Fibroblast of the aortic adventitia (primary cell): ENCODE data around the gene DISP3. TPM values are rescaled to one million over a fixed set of nuclear protein-coding genes. Genes with fewer than 3 reads are reported as not detected.

Experiments used
- DNase-seq: peaks from one replicate; pipeline ENCODE4 v3.0.0-alpha.2; 2010; ENCODE audit warnings: low read depth
- H3K4me3 ChIP-seq: 2 replicates; pipeline ENCODE4 v1.5.1; 2011; ENCODE audit warnings: low read depth, mild to moderate bottlenecking, control low read depth, low read length, moderate library complexity
- total RNA-seq: library from RNA; depleted of rRNA; stranded (reverse); fragments of >200 nt; gene quantifications from 2 replicates; pipeline ENCODE4 v1.2.3, GENCODE V29; 2012; ENCODE audit warnings: low replicate concordance
- TF ChIP-seq, protein P1 (sequence below): IDR thresholded peaks from 2 replicates; pipeline ENCODE4 v1.5.1; 2011; ENCODE audit warnings: mild to moderate bottlenecking, low read length, control low read depth, inconsistent platforms; ENCODE audit not compliant: insufficient read depth

Gene DISP3
- total RNA-seq, 1 donor = not detected

DNA sequence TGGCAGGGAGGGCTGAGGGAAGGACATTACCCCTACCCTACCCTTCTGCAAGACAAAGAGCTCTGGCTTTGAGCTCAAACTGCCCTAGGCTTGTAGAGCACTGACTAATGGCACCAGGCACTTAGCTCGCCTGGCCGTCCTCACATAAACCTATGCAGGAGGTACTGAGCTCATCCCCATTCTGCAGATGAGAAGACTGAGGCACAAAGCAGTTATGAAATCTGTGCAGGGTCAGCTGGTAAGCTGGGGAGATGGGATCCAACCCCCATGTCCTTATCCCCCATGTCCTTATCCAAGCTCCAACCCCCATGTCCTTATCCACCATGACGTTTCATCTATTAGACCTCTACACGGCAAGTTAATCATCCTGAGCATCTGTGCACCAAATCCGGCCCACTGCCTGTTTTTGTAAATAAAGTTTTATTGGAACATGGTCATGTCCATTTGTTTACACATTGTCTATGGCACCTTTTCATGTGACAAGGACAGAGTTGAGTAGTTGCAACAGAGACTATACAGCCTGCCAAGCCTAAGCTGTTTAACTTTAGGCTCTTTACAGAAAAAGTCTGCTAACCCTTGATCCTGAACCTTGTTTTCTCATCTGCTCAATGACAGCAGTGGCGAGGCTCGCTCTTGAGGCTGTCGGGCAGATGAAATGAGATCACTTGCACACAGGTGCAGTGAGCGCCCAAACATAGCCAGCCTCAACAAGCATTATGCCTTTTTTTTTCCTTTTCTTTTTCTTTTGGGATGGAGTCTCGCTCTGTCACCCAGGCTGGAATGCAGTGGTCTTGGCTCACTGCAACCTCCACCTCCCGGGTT lies 88.5 kb downstream of the DISP3 start:
- H3K4me3 ChIP-seq = no peak overlapping the region
- DNase-seq = no peak
- TF ChIP-seq, protein P1, sequence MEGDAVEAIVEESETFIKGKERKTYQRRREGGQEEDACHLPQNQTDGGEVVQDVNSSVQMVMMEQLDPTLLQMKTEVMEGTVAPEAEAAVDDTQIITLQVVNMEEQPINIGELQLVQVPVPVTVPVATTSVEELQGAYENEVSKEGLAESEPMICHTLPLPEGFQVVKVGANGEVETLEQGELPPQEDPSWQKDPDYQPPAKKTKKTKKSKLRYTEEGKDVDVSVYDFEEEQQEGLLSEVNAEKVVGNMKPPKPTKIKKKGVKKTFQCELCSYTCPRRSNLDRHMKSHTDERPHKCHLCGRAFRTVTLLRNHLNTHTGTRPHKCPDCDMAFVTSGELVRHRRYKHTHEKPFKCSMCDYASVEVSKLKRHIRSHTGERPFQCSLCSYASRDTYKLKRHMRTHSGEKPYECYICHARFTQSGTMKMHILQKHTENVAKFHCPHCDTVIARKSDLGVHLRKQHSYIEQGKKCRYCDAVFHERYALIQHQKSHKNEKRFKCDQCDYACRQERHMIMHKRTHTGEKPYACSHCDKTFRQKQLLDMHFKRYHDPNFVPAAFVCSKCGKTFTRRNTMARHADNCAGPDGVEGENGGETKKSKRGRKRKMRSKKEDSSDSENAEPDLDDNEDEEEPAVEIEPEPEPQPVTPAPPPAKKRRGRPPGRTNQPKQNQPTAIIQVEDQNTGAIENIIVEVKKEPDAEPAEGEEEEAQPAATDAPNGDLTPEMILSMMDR = no peak

DNA sequence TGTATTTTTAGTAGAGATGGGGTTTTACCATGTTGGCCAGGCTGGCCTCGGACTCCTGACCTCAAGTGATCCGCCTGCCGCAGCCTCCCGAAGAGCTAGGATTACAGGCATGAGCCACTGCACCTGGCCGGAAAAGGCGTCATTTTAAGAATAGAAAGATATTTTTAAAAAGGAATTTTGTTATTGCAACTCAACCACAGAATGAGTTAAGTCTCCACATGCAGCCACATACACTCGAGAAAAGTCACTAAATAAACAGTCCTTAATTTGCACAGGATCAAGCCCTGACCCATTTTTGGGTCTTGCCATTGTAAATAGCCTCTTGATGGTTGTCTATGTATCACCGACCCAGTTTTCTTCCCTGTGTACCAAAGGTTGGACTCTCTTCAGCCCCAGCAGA lies 89.7 kb downstream of the DISP3 start:
- TF ChIP-seq, protein P1 = no peak
- DNase-seq = no peak
- no peak overlapping the region for H3K4me3 ChIP-seq

- TF ChIP-seq, protein P1 = no peak
- DNase-seq = no peak
- no peak overlapping the region for H3K4me3 ChIP-seq
These were observed 90.6 kb downstream of the DISP3 start for GRCh38 chr1:11569551-11569950.

GRCh38 chr1:11569954-11570353 lies 91.0 kb downstream of the DISP3 start:
- H3K4me3 ChIP-seq = no peak overlapping the region
- TF ChIP-seq, protein P1 = no peak
- no peak for DNase-seq

DNA sequence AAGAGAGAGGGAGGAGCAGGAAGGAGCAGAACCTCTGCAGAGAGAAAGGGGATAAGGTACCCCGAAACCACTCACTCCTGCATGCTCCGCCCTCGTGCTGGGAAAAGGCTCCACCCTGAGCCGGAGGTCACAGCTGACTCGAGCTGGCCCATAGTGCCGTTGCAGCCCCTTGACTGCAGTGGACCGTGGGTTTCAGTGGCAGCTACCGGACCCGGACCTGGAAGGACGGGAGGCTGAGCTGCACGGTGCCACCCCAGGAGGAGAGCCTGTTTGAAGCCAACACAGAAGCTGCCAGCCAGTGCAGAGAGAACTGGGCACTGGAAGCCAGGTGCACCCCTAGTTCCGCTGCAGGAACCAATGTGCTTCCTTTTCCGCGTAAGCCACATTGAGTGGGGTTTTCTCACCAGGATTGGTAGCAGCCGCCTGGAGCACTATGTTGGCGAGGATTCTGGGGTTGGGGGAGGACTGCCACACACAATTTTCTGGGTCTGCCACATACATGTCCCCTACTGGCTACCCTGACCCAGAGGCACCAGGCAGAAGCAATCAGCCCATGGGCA lies 91.9 kb downstream of the DISP3 start:
- TF ChIP-seq, protein P1 = no peak
- H3K4me3 ChIP-seq = no peak overlapping the region
- DNase-seq = no peak

- TF ChIP-seq, protein P1 = no peak
- H3K4me3 ChIP-seq = no peak overlapping the region
- DNase-seq = no peak
These were observed 93.1 kb downstream of the DISP3 start for GRCh38 chr1:11571906-11572616.
